Mucosa of stomach (tissue), 1 donor: Measurements from ENCODE around the gene IDNK.

Experiments
- H3K27me3 ChIP-seq: one replicate; pipeline ENCODE4 v1.7.0; 2013; ENCODE audit warnings: mild to moderate bottlenecking, low read length; ENCODE audit not compliant: control insufficient read depth, insufficient read depth
- H3K36me3 ChIP-seq: one replicate; pipeline ENCODE4 v1.7.0; 2013; ENCODE audit warnings: low read length; ENCODE audit not compliant: control insufficient read depth, insufficient read depth
- H3K4me1 ChIP-seq: one replicate; pipeline ENCODE4 v1.7.0; 2013; ENCODE audit warnings: mild to moderate bottlenecking, low read length; ENCODE audit not compliant: control insufficient read depth, insufficient read depth
- H3K4me3 ChIP-seq: one replicate; pipeline ENCODE4 v1.7.0; 2013; ENCODE audit warnings: low read length
- H3K9ac ChIP-seq: one replicate; pipeline ENCODE4 v1.7.0; 2013; ENCODE audit warnings: mild to moderate bottlenecking, low read length, moderate library complexity
- H3K9me3 ChIP-seq: one replicate; pipeline ENCODE4 v1.7.0; 2013; ENCODE audit warnings: mild to moderate bottlenecking, low read length, moderate library complexity; ENCODE audit not compliant: control insufficient read depth
- donor health status: Pancreatic carcinoma.

IDNK gene

DNA sequence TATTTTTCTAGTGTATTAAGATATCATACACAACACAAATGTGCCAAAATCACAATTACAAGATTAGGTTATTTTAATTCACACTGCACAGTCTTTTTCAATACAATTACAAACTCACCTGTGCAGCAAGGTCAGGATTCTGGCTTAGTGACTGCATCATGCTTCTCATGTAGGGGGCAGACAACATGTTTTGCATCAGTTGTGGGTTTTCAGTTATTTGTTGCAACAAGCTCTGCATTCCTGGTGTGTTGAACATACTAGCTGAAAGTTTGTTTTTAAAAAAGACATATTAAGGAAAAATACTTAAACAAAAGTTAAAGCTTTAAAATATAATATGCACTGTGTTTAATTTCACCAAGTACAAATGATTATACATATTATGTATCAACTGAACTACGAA lies 46.1 kb downstream of the IDNK start:
- H3K4me3 ChIP-seq: no peak overlapping the region
- no peak overlapping the region for H3K9ac ChIP-seq
- no peaks in the 10 kb centered on the region for H3K4me1 ChIP-seq
- H3K36me3 ChIP-seq: no peaks in the 10 kb centered on the region
- no peaks in the 10 kb centered on the region for H3K27me3 ChIP-seq
- H3K9me3 ChIP-seq: no peaks in the 10 kb centered on the region

DNA sequence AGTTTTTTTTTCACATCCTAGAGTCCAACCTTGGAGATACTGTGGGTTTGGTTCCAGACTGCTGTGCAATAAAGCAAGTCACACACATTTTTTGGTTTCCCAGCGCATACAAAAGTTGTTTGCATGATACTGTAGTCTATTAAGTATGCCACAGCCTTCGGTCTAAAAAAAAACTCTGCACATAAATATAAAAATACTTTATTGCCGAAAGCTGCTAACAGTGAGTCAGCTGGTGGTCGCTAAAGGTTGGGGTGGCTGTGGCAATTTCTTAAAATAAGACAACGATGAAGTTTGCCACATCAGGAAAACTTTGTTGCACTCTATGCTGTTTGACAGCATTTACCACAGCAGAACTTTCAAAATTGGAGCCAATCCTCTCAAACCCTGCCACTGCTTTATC lies 47.4 kb downstream of the IDNK start:
- Histone ChIP-seq H3K27me3 (no peaks in the 10 kb centered on the region), H3K9me3 (no peaks in the 10 kb centered on the region), H3K9ac (no peak overlapping the region), H3K4me3 (no peak overlapping the region), H3K36me3 (no peaks in the 10 kb centered on the region), H3K4me1 (no peaks in the 10 kb centered on the region)

DNA sequence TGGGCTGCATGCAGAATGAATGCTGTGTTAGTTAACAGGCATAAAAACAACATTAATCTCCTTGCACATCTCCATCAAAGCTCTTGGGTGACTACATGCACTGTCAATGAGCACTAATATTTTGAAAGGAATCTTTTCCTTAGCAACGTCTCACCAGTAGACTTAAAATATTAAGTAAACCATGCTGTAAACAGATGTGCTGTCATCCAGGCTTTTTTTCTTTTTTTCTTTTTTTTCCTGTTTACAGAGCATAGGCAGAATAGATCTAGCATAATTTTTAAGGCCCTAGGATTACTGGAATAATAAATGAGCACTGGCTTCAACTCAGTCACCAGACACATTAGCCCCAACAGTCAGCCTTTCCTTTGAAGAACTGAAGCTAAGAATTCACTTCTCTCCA lies 48.5 kb downstream of the IDNK start:
- no peak overlapping the region for H3K4me3 ChIP-seq
- no peaks in the 10 kb centered on the region for H3K36me3 ChIP-seq
- H3K9me3 ChIP-seq: no peaks in the 10 kb centered on the region
- H3K9ac ChIP-seq: no peak overlapping the region
- H3K27me3 ChIP-seq: no peaks in the 10 kb centered on the region
- H3K4me1 ChIP-seq: no peaks in the 10 kb centered on the region

DNA sequence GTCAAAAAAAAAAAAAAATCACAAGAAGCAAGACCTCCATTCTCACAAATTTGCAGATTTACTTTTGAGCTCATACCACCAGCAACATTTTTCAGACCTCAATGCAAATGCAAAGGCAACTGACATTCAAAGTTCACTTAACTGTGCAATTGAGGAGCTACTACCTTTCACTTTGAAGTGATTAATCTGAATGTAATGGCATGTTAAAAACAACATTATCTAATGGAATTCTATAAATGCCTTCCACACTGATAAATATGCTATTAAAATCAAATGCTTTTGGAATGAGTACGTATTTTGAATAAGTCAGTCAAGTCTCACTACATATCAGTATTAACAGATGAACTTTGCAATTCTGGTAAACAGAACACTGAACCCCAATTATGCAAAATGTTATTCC lies 52.5 kb downstream of the IDNK start:
- H3K36me3 ChIP-seq: no peaks in the 10 kb centered on the region
- H3K9me3 ChIP-seq: no peaks in the 10 kb centered on the region
- no peaks in the 10 kb centered on the region for H3K27me3 ChIP-seq
- H3K4me3 ChIP-seq: no peak overlapping the region
- H3K9ac ChIP-seq: no peak overlapping the region
- no peaks in the 10 kb centered on the region for H3K4me1 ChIP-seq

DNA sequence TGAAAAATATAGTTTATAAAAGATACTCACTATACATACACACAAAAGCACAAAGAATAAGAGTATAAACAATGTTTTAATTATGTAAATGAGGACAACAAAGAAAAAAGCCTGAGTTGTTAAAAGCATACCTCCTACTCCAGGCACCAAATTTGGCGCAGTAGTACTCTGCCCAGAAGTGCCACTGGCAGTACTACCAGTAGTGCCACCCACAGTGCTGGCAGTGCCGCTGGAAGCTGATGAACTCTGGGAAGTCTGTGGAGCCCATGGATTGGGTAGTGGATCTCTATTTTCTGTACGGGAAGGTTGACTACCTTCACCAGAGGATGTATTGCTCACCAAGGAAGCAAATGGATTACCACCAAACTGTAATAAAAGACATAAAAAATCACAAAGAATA lies 54.7 kb downstream of the IDNK start:
- no peaks in the 10 kb centered on the region for H3K36me3 ChIP-seq
- no peaks in the 10 kb centered on the region for H3K27me3 ChIP-seq
- H3K9ac ChIP-seq: no peak overlapping the region
- no peaks in the 10 kb centered on the region for H3K9me3 ChIP-seq
- H3K4me1 ChIP-seq: no peaks in the 10 kb centered on the region
- no peak overlapping the region for H3K4me3 ChIP-seq

DNA sequence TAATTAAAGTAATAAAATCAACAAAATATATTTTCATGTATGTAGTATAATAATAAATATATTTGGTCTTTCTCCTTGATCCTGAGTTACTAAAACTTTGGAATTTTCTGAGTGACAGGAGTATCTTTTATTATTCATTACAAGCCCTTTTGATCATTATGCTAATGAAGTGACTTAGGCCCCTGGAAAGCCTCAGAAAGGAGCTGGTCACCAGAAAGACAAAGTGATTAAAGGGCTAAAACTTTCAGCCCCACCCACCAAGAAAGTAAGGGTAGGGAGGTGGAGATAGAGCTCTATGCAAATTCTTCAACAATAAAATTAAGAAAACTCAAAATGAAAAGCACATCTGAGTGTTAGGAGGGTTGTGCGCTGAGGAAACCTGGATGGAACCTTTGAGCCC lies 57.3 kb downstream of the IDNK start:
- H3K9me3 ChIP-seq: no peaks in the 10 kb centered on the region
- peaks cover 3% of the 10 kb centered on the region for H3K4me1 ChIP-seq
- H3K9ac ChIP-seq: no peak overlapping the region
- H3K4me3 ChIP-seq: no peak overlapping the region
- no peaks in the 10 kb centered on the region for H3K36me3 ChIP-seq
- no peaks in the 10 kb centered on the region for H3K27me3 ChIP-seq

DNA sequence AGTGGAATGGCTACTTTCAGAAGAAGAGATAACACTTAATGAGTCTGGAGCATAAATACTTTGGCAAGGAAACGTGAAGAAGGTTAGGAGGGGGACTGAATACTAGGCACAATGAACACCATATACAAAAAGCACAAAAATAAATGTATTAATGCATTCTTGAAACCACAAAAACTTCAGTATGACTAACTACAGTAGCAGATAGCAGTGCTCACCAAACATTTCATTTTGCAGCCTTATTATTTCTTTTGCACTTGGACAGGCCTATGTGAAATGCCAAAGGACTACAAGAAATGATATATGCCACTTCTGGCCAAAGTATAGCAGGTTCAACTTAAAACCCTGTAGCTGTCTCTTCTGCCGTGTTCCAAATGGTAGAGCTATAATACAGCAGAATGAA lies 58.5 kb downstream of the IDNK start:
- H3K36me3 ChIP-seq: no peaks in the 10 kb centered on the region
- H3K9ac ChIP-seq: no peak overlapping the region
- no peaks in the 10 kb centered on the region for H3K9me3 ChIP-seq
- H3K4me3 ChIP-seq: no peak overlapping the region
- peaks cover 3% of the 10 kb centered on the region for H3K4me1 ChIP-seq
- H3K27me3 ChIP-seq: no peaks in the 10 kb centered on the region

DNA sequence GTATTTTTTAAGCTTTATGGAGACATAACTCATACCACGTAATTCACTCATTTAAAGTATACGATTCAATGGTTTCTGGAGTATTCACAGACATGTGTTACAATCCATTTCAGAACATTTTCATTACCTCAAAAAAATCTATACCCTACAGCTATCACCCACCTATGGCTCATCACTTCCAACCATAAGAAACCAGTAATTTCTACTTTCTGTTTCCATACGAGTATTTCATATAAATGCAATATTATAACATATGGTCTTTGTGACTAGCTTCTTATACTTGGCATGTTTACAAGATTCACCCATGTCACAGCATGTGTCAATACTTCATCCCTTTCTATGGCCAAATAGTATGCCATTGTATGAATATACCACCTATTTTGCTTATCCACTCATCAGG lies 66.0 kb downstream of the IDNK start:
- Histone ChIP-seq H3K9me3 (no peaks in the 10 kb centered on the region), H3K9ac (no peak overlapping the region), H3K4me3 (no peak overlapping the region), H3K27me3 (no peaks in the 10 kb centered on the region), H3K36me3 (no peaks in the 10 kb centered on the region), H3K4me1 (no peaks in the 10 kb centered on the region)

DNA sequence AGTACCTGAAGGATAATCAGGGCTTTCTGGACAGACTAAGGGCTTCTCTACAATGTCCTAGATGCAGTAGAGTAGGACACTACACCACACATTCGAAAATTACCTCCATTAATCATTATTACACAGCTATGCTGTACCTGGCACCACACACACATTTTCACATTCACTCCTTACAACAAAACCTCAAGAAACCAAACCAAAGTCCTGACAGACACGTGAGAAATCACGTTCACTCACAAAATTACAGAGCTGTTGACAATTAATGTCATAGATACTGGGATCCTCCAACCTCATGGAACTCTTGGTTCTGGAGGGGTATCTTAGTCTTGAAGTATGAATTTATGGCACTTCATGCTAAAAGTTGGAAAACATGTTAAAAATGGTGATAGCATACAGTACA lies 68.5 kb downstream of the IDNK start:
- no peaks in the 10 kb centered on the region for H3K4me1 ChIP-seq
- H3K4me3 ChIP-seq: no peak overlapping the region
- no peaks in the 10 kb centered on the region for H3K27me3 ChIP-seq
- H3K9ac ChIP-seq: no peak overlapping the region
- H3K36me3 ChIP-seq: no peaks in the 10 kb centered on the region
- H3K9me3 ChIP-seq: no peaks in the 10 kb centered on the region
